ENCODE measurements around the gene BRS3. TPM values are rescaled to one million over a fixed set of nuclear protein-coding genes. Genes with fewer than 3 reads are reported as not detected.

Gene BRS3
- total RNA-seq, 2 donors from 2014 or later, result not detected

DNA sequence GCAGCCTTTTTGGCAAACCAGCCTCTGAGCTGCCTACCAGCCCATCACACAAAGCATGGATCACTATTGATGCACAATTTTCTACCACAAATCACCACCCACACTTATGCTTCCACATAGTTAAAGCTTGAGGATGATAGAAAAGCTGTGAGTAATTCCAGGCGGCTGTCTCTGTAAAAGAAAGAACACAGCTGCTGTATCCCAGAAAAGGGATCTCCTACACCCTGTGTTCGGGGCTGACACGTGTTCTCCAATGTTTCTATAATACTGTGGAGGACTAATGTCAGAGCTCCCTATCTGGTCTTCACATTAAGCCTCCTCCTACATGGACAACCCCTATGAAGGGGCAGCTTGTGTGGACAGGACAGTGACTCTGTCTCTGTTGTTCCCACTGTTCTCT, 12.5 kb upstream of the BRS3 start:
- H3K27ac ChIP-seq, result no peak overlapping the region
- no peak for DNase-seq (ENCODE audit: low spot score)

DNA sequence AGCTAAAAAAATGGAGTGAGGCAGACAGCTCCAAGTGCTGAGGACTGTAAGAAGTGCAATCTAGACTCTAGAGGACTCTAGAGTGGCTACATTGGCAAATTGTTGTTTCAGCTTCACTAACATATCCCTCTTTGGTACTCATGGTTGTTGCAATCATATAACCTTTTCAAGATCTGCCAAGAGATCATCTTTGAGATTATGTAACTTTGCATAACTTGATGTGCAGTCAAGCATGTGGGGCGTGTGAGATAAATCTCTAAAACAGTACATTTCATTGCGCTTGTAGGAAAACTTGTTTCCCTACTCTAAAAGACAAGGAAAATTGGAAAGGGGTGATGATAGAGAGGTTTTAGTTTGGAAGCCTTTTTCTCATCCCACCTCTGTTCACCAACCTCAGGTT, 11.2 kb upstream of the BRS3 start:
- H3K4me1 ChIP-seq, result no peaks in the 10 kb centered on the region
- DNase-seq (ENCODE audit: low spot score), result no peak
- H3K4me3 ChIP-seq, result no peak overlapping the region
- no peak overlapping the region for H3K27ac ChIP-seq
- no peaks in the 10 kb centered on the region for H3K36me3 ChIP-seq
- H3K9me3 ChIP-seq, result no peaks in the 10 kb centered on the region
- H3K27me3 ChIP-seq, result no peaks in the 10 kb centered on the region
- TF ChIP-seq, protein P1, sequence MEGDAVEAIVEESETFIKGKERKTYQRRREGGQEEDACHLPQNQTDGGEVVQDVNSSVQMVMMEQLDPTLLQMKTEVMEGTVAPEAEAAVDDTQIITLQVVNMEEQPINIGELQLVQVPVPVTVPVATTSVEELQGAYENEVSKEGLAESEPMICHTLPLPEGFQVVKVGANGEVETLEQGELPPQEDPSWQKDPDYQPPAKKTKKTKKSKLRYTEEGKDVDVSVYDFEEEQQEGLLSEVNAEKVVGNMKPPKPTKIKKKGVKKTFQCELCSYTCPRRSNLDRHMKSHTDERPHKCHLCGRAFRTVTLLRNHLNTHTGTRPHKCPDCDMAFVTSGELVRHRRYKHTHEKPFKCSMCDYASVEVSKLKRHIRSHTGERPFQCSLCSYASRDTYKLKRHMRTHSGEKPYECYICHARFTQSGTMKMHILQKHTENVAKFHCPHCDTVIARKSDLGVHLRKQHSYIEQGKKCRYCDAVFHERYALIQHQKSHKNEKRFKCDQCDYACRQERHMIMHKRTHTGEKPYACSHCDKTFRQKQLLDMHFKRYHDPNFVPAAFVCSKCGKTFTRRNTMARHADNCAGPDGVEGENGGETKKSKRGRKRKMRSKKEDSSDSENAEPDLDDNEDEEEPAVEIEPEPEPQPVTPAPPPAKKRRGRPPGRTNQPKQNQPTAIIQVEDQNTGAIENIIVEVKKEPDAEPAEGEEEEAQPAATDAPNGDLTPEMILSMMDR (IDR thresholded peaks at IDR 0.05), result no peak

More for the DNA sequence above, 12.5 kb upstream of the BRS3 start:
- Histone ChIP-seq H3K4me3 (no peak overlapping the region), H3K4me1 (no peaks in the 10 kb centered on the region), H3K9me3 (no peaks in the 10 kb centered on the region), H3K27me3 (no peaks in the 10 kb centered on the region), H3K36me3 (no peaks in the 10 kb centered on the region)
- TF ChIP-seq, protein P1 (IDR thresholded peaks at IDR 0.05), result no peak

DNA sequence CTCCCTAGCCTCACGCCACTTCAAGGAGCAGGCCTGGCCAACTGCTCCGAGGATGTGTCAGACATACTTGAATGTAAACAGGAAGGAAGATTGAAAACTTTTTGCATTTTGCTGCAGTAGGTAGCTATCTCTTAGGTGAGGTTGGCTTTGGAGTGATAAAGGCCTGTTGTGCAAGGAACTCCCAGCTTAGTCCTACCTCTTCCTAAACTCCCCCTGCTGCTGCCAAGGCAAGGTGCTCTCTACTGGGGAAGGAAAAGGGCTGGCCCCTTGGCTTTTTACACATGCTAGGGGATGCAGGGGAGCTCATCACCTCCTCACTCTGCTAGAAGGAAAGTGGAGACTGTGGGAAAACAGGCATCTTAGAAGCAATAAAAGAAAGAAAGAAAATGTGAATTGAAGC, 10.7 kb upstream of the BRS3 start:
- no peak overlapping the region for H3K4me3 ChIP-seq
- H3K27ac ChIP-seq, result no peak overlapping the region
- H3K36me3 ChIP-seq, result no peaks in the 10 kb centered on the region
- DNase-seq (ENCODE audit: low spot score), result no peak
- no peaks in the 10 kb centered on the region for H3K9me3 ChIP-seq
- TF ChIP-seq, protein P1 (IDR thresholded peaks at IDR 0.05), result no peak
- no peaks in the 10 kb centered on the region for H3K27me3 ChIP-seq
- H3K4me1 ChIP-seq, result no peaks in the 10 kb centered on the region

DNA sequence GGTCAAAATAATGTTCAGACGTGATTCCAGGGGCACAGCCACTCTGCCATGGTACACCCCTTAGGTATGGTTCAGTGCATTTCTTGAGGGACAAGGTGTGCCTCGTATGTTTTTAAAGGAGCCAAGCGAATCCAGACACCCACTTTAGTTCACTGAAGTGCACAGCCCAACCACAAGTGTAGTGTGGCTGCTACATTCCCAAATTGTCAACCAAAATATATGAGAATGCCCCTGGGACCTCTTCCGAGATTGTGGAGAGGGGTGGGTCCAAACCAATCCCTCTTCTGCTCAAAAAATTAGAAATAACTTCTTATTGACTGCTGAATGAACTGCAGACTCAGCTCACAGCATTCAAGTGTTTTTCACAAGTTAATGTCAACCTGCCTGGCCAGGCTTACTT, 7.4 kb upstream of the BRS3 start:
- no peaks in the 10 kb centered on the region for H3K36me3 ChIP-seq
- no peak overlapping the region for H3K27ac ChIP-seq
- TF ChIP-seq, protein P1 (IDR thresholded peaks at IDR 0.05), result no peak
- no peaks in the 10 kb centered on the region for H3K9me3 ChIP-seq
- DNase-seq (ENCODE audit: low spot score), result no peak
- no peaks in the 10 kb centered on the region for H3K27me3 ChIP-seq
- H3K4me1 ChIP-seq, result no peaks in the 10 kb centered on the region
- H3K4me3 ChIP-seq, result no peak overlapping the region

DNA sequence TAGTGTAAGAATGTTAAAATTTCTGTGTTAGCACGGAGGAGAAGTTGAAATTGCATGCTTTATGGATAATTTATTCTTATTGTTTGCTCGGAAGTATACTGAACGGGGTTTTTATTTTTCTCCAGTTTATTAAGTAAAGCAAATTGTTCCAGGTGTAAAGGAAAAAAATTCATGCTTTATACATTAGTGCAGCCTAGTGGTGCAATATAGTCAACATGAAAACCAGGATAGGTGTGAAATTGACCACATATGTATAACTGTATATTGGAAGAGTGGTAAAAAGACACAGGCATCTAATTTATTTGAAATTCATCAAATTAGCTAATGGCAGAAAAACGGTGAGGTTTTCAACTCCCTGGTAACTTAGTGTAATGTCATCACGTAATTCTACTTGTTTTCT, 959 bp downstream of the BRS3 start:
- Histone ChIP-seq H3K4me3 (no peak overlapping the region), H3K27me3 (peaks cover 3 to 4% of the 10 kb centered on the region in 2 donors), H3K9me3 (no peaks in the 10 kb centered on the region), H3K27ac (no peak overlapping the region), H3K4me1 (no peaks in the 10 kb centered on the region), H3K36me3 (no peaks in the 10 kb centered on the region)
- DNase-seq (ENCODE audit: low spot score), result no peak
- TF ChIP-seq, protein P1 (IDR thresholded peaks at IDR 0.05), result no peak

DNA sequence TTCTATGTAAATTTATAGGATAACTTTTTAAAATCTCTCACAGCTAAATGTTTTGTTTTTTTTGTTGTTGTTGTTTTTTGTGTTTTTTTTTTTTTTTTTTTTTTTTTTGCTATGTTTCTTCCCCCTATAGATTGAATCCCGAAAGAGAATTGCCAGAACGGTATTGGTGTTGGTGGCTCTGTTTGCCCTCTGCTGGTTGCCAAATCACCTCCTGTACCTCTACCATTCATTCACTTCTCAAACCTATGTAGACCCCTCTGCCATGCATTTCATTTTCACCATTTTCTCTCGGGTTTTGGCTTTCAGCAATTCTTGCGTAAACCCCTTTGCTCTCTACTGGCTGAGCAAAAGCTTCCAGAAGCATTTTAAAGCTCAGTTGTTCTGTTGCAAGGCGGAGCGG, 4.1 kb downstream of the BRS3 start:
- Histone ChIP-seq H3K4me3 (no peak overlapping the region), H3K27me3 (peaks cover 3 to 4% of the 10 kb centered on the region in 2 donors), H3K27ac (no peak overlapping the region), H3K9me3 (no peaks in the 10 kb centered on the region), H3K4me1 (no peaks in the 10 kb centered on the region), H3K36me3 (no peaks in the 10 kb centered on the region)
- TF ChIP-seq, protein P1 (IDR thresholded peaks at IDR 0.05), result no peak
- no peak for DNase-seq (ENCODE audit: low spot score)

All from right atrium auricular region (tissue), 2 donors.